ENCODE results near the gene KCNIP4. TPM values are rescaled to one million over a fixed set of nuclear protein-coding genes. Genes with fewer than 3 reads are reported as not detected.

KCNIP4 gene
- total RNA-seq, 4 donors from 2014 or later, result 1.3 to 11.1 TPM; not detected in 2

- no peaks in the 10 kb centered on the region for H3K36me3 ChIP-seq
- H3K27me3 ChIP-seq, result no peaks in the 10 kb centered on the region
- no peaks in the 10 kb centered on the region for H3K4me1 ChIP-seq
- DNase-seq, result no peak
- intact Hi-C loops (cut with DNase I; ENCODE audit: low total_unique reads), result no loop called here
- H3K4me3 ChIP-seq, result no peak overlapping the region
- H3K27ac ChIP-seq, result no peak overlapping the region
- no peak for TF ChIP-seq CTCF (IDR thresholded peaks at IDR 0.05)
- no peak for TF ChIP-seq POLR2A (IDR thresholded peaks at IDR 0.05)
- H3K9me3 ChIP-seq, result no peaks in the 10 kb centered on the region
Measured at GRCh38 chr4:20859097-20859781, 1089.3 kb downstream of the KCNIP4 start.

GRCh38 chr4:20857081-20857480, 1091.5 kb downstream of the KCNIP4 start:
- H3K4me1 ChIP-seq, result no peaks in the 10 kb centered on the region
- DNase-seq, result no peak
- H3K4me3 ChIP-seq, result no peak overlapping the region
- TF ChIP-seq POLR2A (IDR thresholded peaks at IDR 0.05), result no peak
- TF ChIP-seq CTCF (IDR thresholded peaks at IDR 0.05), result no peak
- intact Hi-C loops (cut with DNase I; ENCODE audit: low total_unique reads), result no loop called here
- no peak overlapping the region for H3K27ac ChIP-seq
- H3K9me3 ChIP-seq, result no peaks in the 10 kb centered on the region
- H3K36me3 ChIP-seq, result no peaks in the 10 kb centered on the region
- H3K27me3 ChIP-seq, result no peaks in the 10 kb centered on the region

GRCh38 chr4:20847124-20847747, 1101.3 kb downstream of the KCNIP4 start:
- no peaks in the 10 kb centered on the region for H3K9me3 ChIP-seq
- DNase-seq, result no peak
- no peak overlapping the region for H3K27ac ChIP-seq
- no peaks in the 10 kb centered on the region for H3K4me1 ChIP-seq
- no peak for TF ChIP-seq POLR2A (IDR thresholded peaks at IDR 0.05)
- no peak for TF ChIP-seq CTCF (IDR thresholded peaks at IDR 0.05)
- no peaks in the 10 kb centered on the region for H3K27me3 ChIP-seq
- intact Hi-C loops (cut with DNase I; ENCODE audit: low total_unique reads), result no loop called here
- no peak overlapping the region for H3K4me3 ChIP-seq
- no peaks in the 10 kb centered on the region for H3K36me3 ChIP-seq

GRCh38 chr4:20844311-20844710, 1104.3 kb downstream of the KCNIP4 start:
- Histone ChIP-seq H3K4me3 (no peak overlapping the region), H3K9me3 (no peaks in the 10 kb centered on the region), H3K4me1 (no peaks in the 10 kb centered on the region), H3K27ac (no peak overlapping the region), H3K27me3 (no peaks in the 10 kb centered on the region), H3K36me3 (no peaks in the 10 kb centered on the region)
- TF ChIP-seq CTCF (IDR thresholded peaks at IDR 0.05) (no peak), POLR2A (IDR thresholded peaks at IDR 0.05) (no peak)
- intact Hi-C loops (cut with DNase I; ENCODE audit: low total_unique reads), result no loop called here
- no peak for DNase-seq

- no peak for DNase-seq
- Histone ChIP-seq H3K36me3 (no peaks in the 10 kb centered on the region), H3K9me3 (no peaks in the 10 kb centered on the region), H3K27me3 (no peaks in the 10 kb centered on the region), H3K27ac (no peak overlapping the region), H3K4me3 (no peak overlapping the region), H3K4me1 (no peaks in the 10 kb centered on the region)
- TF ChIP-seq CTCF (IDR thresholded peaks at IDR 0.05), result no peak
- TF ChIP-seq POLR2A (IDR thresholded peaks at IDR 0.05), result no peak
- intact Hi-C loops (cut with DNase I; ENCODE audit: low total_unique reads), result no loop called here
Measured at GRCh38 chr4:20840648-20841190, 1107.9 kb downstream of the KCNIP4 start.
